B cell (primary cell): Measurements from ENCODE around the gene SDCCAG8. TPM values are rescaled to one million over a fixed set of nuclear protein-coding genes. Genes with fewer than 3 reads are reported as not detected.

Experiments
- ATAC-seq: fragments of 200-7000 bp; cut with Tn5 transposase; one replicate; pipeline ENCODE4 v1.10.0; 2021; ENCODE audit warnings: low read depth, mild to moderate bottlenecking, moderate number of reproducible peaks, moderate library complexity
- CTCF ChIA-PET: fragments of 350-600 bp; sonication (Branson Sonifier 250); formaldehyde crosslinking; loops from one replicate; lab custom pipeline; 2021; ENCODE audit warnings: antibody characterized with exemption, inconsistent platforms; lab: Charles Lee
- POLR2A ChIA-PET: fragments of 350-600 bp; sonication (Branson Sonifier 250); formaldehyde crosslinking; loops from one replicate; lab custom pipeline; 2021; ENCODE audit warnings: antibody characterized with exemption; lab: Charles Lee
- DNase-seq: peaks from one replicate; pipeline ENCODE4 v3.0.0; 2013
- H2AFZ ChIP-seq: 2 replicates; pipeline ENCODE4 v1.6.1; 2012; ENCODE audit warnings: mild to moderate bottlenecking, low read depth, low read length; ENCODE audit not compliant: insufficient read depth, poor library complexity, severe bottlenecking
- H3K27ac ChIP-seq, 2 donors: 1 replicate in 1 of 2; 2 replicates in 1 of 2; pipeline ENCODE4 v1.5.1; 2012 to 2013; ENCODE audit warnings: low read length in 2 of 2, mild to moderate bottlenecking in 2 of 2, moderate library complexity in 1 of 2
- H3K27me3 ChIP-seq, 4 experiments: fragments of 200-600 bp in 1 of 4; sonication (generic) in 1 of 4; replicated peaks in 1 of 4; 1 replicate in 2 of 4; 2 replicates in 2 of 4; pipeline versions ENCODE4 v1.6.1 to v1.7.0; 2013 to 2016; ENCODE audit warnings: low read length in 3 of 4, mild to moderate bottlenecking in 2 of 4, mixed read lengths in 1 of 4, moderate library complexity in 1 of 4; ENCODE audit not compliant: insufficient read depth in 4 of 4, control insufficient read depth in 3 of 4; ENCODE audit errors: control extremely low read depth in 1 of 4
- H3K36me3 ChIP-seq, 2 experiments: replicated peaks in 1 of 2; 1 replicate in 1 of 2; 2 replicates in 1 of 2; pipeline versions ENCODE4 v1.6.1 to v1.7.1; 2013; ENCODE audit warnings: low read length in 1 of 2; ENCODE audit not compliant: insufficient read depth in 2 of 2, control insufficient read depth in 1 of 2; ENCODE audit errors: control extremely low read depth in 1 of 2, extremely low read depth in 1 of 2
- H3K4me1 ChIP-seq, 2 donors: fragments of 200-600 bp in 1 of 2; sonication (generic) in 1 of 2; 1 replicate in 1 of 2; 2 replicates in 1 of 2; pipeline versions ENCODE4 v1.5.1 to v1.6.1; 2013 to 2017; ENCODE audit warnings: low read length in 2 of 2; ENCODE audit not compliant: control insufficient read depth in 2 of 2, insufficient read depth in 2 of 2
- H3K4me2 ChIP-seq: replicated peaks from 2 replicates; pipeline ENCODE3; 2012; ENCODE audit warnings: mild to moderate bottlenecking, low read depth, low read length; ENCODE audit not compliant: poor library complexity, severe bottlenecking
- H3K4me3 ChIP-seq, 5 experiments: fragments of 200-600 bp in 1 of 5; sonication (generic) in 1 of 5; 1 replicate in 3 of 5; 2 replicates in 2 of 5; pipeline versions ENCODE4 v1.5.1 to v1.7.0; 2011 to 2016; ENCODE audit warnings: low read length in 4 of 5, mild to moderate bottlenecking in 4 of 5, low read depth in 2 of 5, control low read depth in 1 of 5, moderate library complexity in 1 of 5; ENCODE audit not compliant: insufficient read depth in 1 of 5; ENCODE audit errors: control extremely low read depth in 1 of 5, extremely low read depth in 1 of 5
- H3K79me2 ChIP-seq: fragments of 200-600 bp; sonication (generic); one replicate; pipeline ENCODE4 v1.6.0; 2016; ENCODE audit warnings: low read length; ENCODE audit not compliant: control insufficient read depth, insufficient read depth
- H3K9ac ChIP-seq: fragments of 200-600 bp; sonication (generic); 2 replicates; pipeline ENCODE4 v1.6.1; 2017; ENCODE audit warnings: mild to moderate bottlenecking, low read length, moderate library complexity
- H3K9me3 ChIP-seq, 3 donors: one replicate each; pipeline versions ENCODE4 v1.6.1 to v1.7.1; 2013; ENCODE audit warnings: low read length in 2 of 3; ENCODE audit not compliant: control insufficient read depth in 2 of 3, insufficient read depth in 1 of 3; ENCODE audit errors: control extremely low read depth in 1 of 3
- H4K20me1 ChIP-seq: 2 replicates; pipeline ENCODE4 v1.6.0; 2012; ENCODE audit warnings: mild to moderate bottlenecking, low read length; ENCODE audit not compliant: insufficient read depth, control insufficient read depth, poor library complexity, severe bottlenecking
- H3K27ac Mint-ChIP-seq: one replicate; pipeline ENCODE4 v1.8.0; 2021; ENCODE audit warnings: mixed read lengths
- H3K27me3 Mint-ChIP-seq: one replicate; pipeline ENCODE4 v1.8.0; 2021; ENCODE audit warnings: mixed read lengths
- H3K4me1 Mint-ChIP-seq: one replicate; pipeline ENCODE4 v1.8.0; 2021; ENCODE audit warnings: mixed read lengths
- H3K4me3 Mint-ChIP-seq: one replicate; pipeline ENCODE4 v1.8.0; 2021; ENCODE audit warnings: mixed read lengths
- H3K9me3 Mint-ChIP-seq: one replicate; pipeline ENCODE4 v1.8.0; 2022; ENCODE audit warnings: mixed read lengths; ENCODE audit not compliant: insufficient read depth
- CTCF ChIP-seq: fragments of 200-600 bp; IDR thresholded peaks from one replicate; pipeline ENCODE4 v1.8.0; 2022; ENCODE audit warnings: antibody characterized with exemption, mild to moderate bottlenecking
- WGBS: methylation state at CpG from one replicate; pipeline ENCODE4 v1.1.5; 2013; ENCODE audit warnings: missing lambda C conversion rate; ENCODE audit not compliant: insufficient coverage; 5-methylcytosine and 5-hydroxymethylcytosine counted together
- intact Hi-C: fragments of 100-400 bp; cut with micrococcal nuclease; formaldehyde crosslinking; loops from one replicate; pipeline ENCODE4 v1.10.0; 2022
- polyA plus RNA-seq: library from polyadenylated mRNA; depleted of rRNA; stranded (reverse); fragments of >200 nt; gene quantifications from 2 replicates; pipeline ENCODE4 v1.2.3, GENCODE V29; 2012
- total RNA-seq, 2 donors: library from RNA; stranded (reverse); fragments of 120-200 nt in 1 of 2; gene quantifications; 1 replicate in 1 of 2; 2 replicates in 1 of 2; pipeline versions ENCODE4 v1.2.3 to v1.2.4, GENCODE V29; 2013 to 2022

The SDCCAG8 gene
- total and polyA plus RNA-seq, 2 donors (not counting 1 experiment from before 2014, with no cell fraction given) = 37.1 to 60.7 TPM

- 99% methylated on average over 7 of the region's 8 CpGs for WGBS
- DNase-seq (no peak), ATAC-seq (no peak)
- Mint-ChIP-seq H3K4me1 (peaks cover 3% of the 10 kb centered on the region), H3K27ac (no peak overlapping the region), H3K9me3 (no peaks in the 10 kb centered on the region), H3K27me3 (no peaks in the 10 kb centered on the region), H3K4me3 (no peak overlapping the region)
- H3K4me2 ChIP-seq = no peak overlapping the region
- peaks cover 0 to 3% (median 0%) of the 10 kb centered on the region in 3 donors for H3K9me3 ChIP-seq
- H3K27me3 ChIP-seq = no peaks in the 10 kb centered on the region
- no peaks in the 10 kb centered on the region for H3K79me2 ChIP-seq
- TF ChIP-seq CTCF = no peak
- peaks cover 4 to 5% of the 10 kb centered on the region in 2 donors for H3K4me1 ChIP-seq
- no peak overlapping the region for H3K27ac ChIP-seq
- H3K36me3 ChIP-seq = peaks cover 0 to 16% of the 10 kb centered on the region in 2 experiments
- H3K9ac ChIP-seq = no peak overlapping the region
- no peaks in the 10 kb centered on the region for H4K20me1 ChIP-seq
- POLR2A ChIA-PET = no interaction called here
- CTCF ChIA-PET = no interaction called here
- no peak overlapping the region for H3K4me3 ChIP-seq
- intact Hi-C loops = no loop called here
- no peak overlapping the region for H2AFZ ChIP-seq
Observed at GRCh38 chr1:243490748-243491686, 235.2 kb downstream of the SDCCAG8 start.
